NCI-H510A treated with DMSO at 0.1 percent for 48 hours (cell line): ENCODE results near the gene TMEM231.
"Not testable (repeated sequence)": the region's sequence is repeated elsewhere in the genome, so short reads cannot be mapped to it uniquely, and the experiment has no call there.

Source experiments
- DNase-seq: peaks from one replicate; lab custom pipeline; 2025; lab: John Stamatoyannopoulos, UW

Gene TMEM231

DNA sequence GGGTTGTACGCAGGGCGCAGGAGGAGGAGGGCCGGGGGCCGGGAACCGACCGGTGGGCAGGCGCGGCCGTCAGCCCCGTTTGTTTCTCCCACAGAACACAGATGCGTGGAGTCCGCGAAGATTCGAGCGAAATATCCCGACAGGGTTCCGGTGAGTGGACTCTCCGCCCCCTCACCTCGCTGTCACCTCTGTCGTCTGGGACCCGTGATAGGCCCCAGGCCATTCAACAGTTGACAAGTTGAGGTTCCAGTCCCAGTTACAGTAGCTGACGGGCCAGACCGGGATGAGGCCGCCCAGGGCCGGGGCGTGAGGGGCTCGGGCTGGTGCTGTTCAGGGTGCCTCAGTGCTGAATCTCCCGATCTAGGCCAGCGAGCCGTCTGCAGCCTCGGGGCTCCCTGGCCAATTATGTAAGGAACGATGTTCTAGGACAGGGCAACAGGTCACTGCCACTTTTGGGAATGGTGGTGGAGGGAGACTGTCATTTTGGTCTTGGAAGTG, 10.8 kb upstream of the TMEM231 start:
- DNase-seq = no peak

DNA sequence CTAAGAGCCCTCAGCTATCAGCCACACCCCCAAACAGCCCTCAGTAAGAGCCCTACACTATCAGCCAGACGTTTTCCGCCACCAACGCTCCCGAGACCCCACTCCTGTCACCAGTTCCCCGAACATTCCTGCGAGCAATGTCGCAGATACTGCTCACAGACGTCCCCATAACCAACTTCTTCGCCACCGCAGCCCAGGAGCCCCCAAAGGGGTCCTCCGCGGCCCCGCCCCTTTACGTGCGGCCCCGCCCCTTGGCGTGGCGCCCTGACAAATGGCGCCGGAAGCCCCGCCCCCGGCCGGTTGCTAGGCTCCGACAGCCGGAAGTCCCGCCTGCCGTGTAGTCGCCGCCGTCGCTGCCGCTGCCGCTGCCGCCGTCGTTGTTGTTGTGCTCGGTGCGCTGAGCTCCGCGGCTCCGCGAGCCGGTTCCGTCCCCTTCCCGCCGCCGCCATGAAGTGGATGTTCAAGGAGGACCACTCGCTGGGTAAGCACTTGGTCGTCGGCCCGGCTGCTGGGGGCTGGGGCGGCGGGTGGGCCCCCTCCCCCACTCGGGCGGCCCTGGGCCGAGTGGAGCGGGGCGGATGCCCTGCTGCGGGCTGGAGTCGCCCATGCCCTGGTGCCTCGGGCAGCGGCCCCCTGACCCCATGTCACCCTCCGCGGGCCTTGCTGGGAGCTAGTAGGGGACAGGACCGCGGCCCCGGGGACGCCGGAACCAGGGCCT, 10.1 kb upstream of the TMEM231 start, which contains the start of gene GABARAPL2:
GABARAPL2 (plus strand) TSS at position 340 of the 718 bp plus-strand sequence; CDS start at position 448, 108 bp downstream.
- DNase-seq = peak; percentile 51

GRCh38 chr16:75565640-75566039, 9.6 kb upstream of the TMEM231 start:
- DNase-seq = no peak

GRCh38 chr16:75559564-75560372, 3.7 kb upstream of the TMEM231 start:
- DNase-seq = no peak

GRCh38 chr16:75558846-75559401, 2.9 kb upstream of the TMEM231 start:
- DNase-seq = no peak

- no peak for DNase-seq
Measured at GRCh38 chr16:75556431-75556950, 439 bp upstream of the TMEM231 start.

DNA sequence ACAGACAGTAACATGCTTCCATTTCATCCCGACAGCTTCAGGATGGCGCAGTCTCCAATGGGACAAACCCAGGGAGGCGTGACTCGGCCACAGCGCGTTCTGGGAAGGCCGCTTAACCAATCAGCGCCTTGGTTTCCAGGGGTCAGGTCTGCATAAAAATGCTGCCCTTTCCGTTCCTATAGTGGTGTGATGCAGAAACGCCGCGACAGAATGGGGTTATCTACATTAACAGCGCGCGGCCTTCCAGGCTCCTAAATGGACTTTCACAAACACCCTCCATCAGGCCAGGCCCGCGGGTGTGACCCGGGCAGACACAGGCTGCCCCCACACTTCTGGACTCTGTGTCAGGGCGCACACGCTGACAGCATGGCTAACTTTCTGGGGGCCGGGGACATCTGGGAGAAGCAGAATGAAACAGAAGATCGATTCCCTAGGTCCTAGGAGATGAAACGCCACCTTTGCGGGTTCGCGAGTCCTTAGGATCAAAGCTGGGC, 792 bp downstream of the TMEM231 start:
- DNase-seq = peak; percentile 69

GRCh38 chr16:75552951-75553350, 3.1 kb downstream of the TMEM231 start:
- no peak for DNase-seq

GRCh38 chr16:75550211-75550662, 5.8 kb downstream of the TMEM231 start:
- no peak for DNase-seq

DNA sequence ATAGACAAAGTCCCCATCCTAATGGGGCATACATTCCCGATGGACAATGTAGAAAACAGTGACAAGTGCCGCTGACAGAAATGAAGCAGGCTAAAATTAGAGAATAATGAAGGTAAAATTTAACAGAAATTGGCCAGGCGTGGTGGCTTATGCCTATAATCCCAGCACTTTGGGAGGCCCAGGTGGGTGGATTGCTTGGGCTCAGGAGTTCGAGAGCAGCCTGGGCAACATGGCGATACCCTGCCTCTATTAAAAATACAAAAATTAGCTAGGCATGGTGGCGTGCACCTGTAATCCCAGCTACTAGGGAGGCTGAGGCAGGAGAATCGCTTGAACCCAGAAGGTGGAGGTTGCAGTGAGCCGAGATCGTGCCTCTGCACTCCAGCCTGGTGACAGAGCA, 7.6 kb downstream of the TMEM231 start:
- DNase-seq = not testable (repeated sequence)

DNA sequence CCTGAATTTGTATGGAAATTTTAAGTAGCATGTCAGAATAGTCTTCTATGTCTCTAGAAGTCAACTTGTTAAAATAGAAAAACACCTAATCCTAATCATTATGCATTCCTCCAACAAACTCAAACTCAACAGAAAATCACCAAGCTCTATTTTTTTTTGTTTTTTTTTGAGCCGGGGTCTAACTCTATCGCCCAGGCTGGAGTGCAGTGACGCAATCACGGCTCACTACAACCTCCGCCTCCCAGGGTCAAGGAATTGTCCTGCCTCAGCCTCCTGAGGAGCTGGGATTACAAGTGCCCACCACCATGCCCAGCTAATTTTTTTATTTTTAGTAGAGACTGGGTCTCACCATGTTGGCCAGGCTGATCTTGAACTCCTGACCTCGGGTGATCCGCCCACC, 9.8 kb downstream of the TMEM231 start:
- DNase-seq = no peak

DNA sequence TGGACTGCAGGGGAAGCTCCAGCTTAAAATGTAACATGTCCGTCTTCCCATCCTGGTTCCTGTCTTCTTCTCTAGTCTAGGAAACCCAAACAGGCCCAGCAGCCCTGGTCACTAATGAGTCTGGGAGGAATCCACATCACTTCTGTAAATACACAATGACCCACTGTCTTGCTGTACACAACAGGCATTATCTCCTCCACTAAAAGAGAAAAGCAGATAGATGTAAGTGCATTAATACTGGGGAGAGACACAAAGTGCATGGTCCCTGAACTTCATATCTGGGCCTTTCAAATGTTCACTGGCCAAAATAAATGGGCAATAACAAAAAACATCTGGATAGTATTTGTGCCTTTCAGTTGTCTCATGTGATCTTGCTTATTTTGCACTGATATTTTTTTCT, 10.2 kb downstream of the TMEM231 start:
- not testable (repeated sequence) for DNase-seq

GRCh38 chr16:75542462-75542861, 13.6 kb downstream of the TMEM231 start:
- DNase-seq = not testable (repeated sequence)

DNA sequence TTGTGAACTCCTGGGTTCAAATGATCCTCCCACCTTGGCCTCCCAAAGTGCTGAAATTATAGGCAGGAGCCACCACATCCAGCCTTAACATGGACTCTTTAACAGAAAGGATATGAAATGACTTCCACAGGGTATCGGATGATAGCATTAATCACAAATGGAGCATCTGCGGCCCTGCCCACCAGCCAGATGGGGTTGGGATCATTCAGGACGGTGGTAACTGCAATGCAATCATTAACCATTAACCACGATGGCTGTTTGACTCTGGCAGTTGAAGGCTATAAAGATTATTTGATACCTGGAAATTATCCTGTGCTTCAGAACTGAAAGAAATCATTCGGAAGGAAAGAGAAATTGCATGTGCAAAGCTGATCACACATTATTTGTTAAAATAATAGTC, 14.8 kb downstream of the TMEM231 start:
- DNase-seq = no peak

- not testable (repeated sequence) for DNase-seq
Measured at GRCh38 chr16:75538882-75539565, 17.0 kb downstream of the TMEM231 start.

- no peak for DNase-seq
Measured at GRCh38 chr16:75537776-75538175, 18.3 kb downstream of the TMEM231 start.

GRCh38 chr16:75535901-75536300, 20.2 kb downstream of the TMEM231 start, which contains the start of gene CHST5:
Gene CHST5 (minus strand): TSS chr16:75536108. CDS start chr16:75530384, 5,724 bp downstream.
- DNase-seq = no peak

DNA sequence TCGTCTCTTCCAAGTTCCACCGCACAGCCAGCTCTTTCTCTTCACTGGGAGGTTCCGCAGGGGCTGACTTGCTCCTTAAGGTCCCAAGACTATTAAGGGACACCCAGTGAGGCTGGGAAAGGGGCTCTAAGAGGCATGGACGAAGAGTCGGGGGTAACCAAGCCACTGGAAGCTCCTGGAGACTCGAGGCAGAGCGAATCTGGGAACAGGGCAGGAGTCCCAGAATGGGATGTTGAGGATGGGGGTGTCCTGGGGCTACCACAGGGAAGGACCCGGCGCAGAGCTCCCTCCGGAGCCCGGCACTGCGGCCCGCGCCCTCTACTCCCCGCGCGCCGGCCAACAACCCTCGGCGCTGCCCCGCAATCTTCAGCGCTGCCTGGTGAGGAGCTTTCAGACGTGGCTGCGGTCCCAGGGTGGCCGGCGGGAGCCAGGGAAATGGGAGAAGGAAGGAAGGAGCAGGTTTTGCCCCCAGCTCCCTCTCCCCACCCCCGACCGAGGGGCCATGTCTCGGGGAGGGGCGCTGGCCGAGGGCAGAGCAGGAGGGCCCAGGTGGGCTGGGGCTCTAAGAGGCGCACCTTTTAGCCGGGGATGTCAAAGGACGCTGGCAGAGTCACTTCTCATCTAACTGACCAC, 20.7 kb downstream of the TMEM231 start:
- DNase-seq = no peak

- no peak for DNase-seq
Measured at GRCh38 chr16:75534560-75535205, 21.4 kb downstream of the TMEM231 start.

GRCh38 chr16:75532791-75533190, 23.3 kb downstream of the TMEM231 start:
- no peak for DNase-seq
